ENCODE results near the gene MXRA5.
"Not testable (repeated sequence)": the region's sequence is repeated elsewhere in the genome, so short reads cannot be mapped to it uniquely, and the experiment has no call there.

Gene MXRA5

DNA sequence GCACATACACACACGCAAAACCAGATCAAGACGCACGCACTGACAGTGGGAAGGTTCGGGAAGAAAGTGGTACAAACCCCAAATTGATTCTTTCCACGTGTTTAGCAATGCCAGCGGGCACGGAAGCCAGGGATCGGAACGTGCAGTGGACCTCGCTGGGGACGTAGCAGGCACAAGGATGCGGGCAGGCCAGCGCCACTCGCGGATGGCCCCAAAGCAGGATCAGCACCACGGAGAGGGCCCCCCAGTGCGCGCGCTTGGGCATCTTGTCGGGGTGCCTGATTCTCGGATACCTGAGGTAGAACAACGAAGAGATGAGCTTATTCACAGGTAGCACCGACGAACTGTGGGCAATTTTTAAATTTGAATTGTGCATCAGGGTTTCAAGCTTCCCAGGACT is 2.9 kb downstream of the MXRA5 start:
- not testable (repeated sequence) for H3K36me3 ChIP-seq (ENCODE audit: insufficient read depth, low read length); H3K4me1 ChIP-seq (ENCODE audit: control insufficient read depth, insufficient read depth, low read length, unreplicated experiment); H3K4me3 ChIP-seq (ENCODE audit: low read depth, low read length); H2AFZ ChIP-seq (ENCODE audit: low read length, unreplicated experiment); H3K79me2 ChIP-seq (ENCODE audit: control insufficient read depth, insufficient read depth, low read length, unreplicated experiment); H3K27ac ChIP-seq (ENCODE audit: low read depth, low read length)
- H3K27me3 ChIP-seq (ENCODE audit: insufficient read depth, low read length) = peaks cover 47% of the 10 kb centered on the region

DNA sequence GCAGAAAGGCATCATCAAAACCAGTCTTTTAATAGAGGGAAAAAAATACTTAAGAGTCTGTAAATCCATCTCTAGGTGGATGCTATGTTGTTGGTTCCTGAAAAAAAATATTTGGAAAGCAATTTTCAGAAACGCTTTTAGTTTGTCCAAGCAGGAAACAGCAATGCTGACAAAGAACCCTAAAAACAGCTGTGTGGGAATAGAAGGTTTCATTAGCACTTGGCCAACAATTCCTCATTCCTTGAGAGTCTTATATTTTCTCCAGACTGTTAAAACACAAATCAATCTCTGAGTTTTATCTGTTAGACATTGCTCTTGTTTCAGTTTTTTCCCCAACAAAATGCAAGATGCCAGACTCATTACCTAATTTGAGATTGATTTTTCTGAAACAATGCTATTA is 6.4 kb downstream of the MXRA5 start:
- Histone ChIP-seq H3K27me3 (ENCODE audit: insufficient read depth, low read length) (peaks cover 20% of the 10 kb centered on the region), H3K27ac (ENCODE audit: low read depth, low read length) (no peak overlapping the region), H3K79me2 (ENCODE audit: control insufficient read depth, insufficient read depth, low read length, unreplicated experiment) (no peaks in the 10 kb centered on the region), H3K4me1 (ENCODE audit: control insufficient read depth, insufficient read depth, low read length, unreplicated experiment) (no peaks in the 10 kb centered on the region), H3K36me3 (ENCODE audit: insufficient read depth, low read length) (no peaks in the 10 kb centered on the region), H2AFZ (ENCODE audit: low read length, unreplicated experiment) (no peak overlapping the region), H3K4me3 (ENCODE audit: low read depth, low read length) (0 out of 2 replicates have a peak overlapping the region, but pooled peaks have one; percentile 36)

DNA sequence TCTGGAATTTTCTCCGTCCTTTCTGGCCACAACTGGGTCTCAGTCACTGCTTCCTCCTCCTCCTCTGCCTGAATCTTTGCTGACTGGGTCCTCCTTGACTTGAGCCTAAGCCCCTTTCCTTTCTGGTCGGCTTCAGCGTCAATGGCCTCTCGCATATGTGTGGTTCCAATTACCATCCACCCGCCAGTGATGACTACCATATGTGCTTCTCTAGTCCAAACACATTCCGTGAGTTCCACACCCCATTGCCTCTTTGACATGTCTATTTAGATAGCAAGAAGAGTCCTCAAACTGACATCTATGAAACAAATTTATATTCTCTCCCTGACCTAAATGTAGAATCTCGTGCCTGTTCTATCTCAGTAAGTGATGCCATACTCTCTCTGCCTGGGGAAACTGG is 19.8 kb downstream of the MXRA5 start:
- no peaks in the 10 kb centered on the region for H3K36me3 ChIP-seq (ENCODE audit: insufficient read depth, low read length)
- no peaks in the 10 kb centered on the region for H3K27me3 ChIP-seq (ENCODE audit: insufficient read depth, low read length)
- no peak overlapping the region for H3K27ac ChIP-seq (ENCODE audit: low read depth, low read length)
- H3K79me2 ChIP-seq (ENCODE audit: control insufficient read depth, insufficient read depth, low read length, unreplicated experiment) = no peaks in the 10 kb centered on the region
- H3K4me3 ChIP-seq (ENCODE audit: low read depth, low read length) = no peak overlapping the region
- H3K4me1 ChIP-seq (ENCODE audit: control insufficient read depth, insufficient read depth, low read length, unreplicated experiment) = no peaks in the 10 kb centered on the region
- no peak overlapping the region for H2AFZ ChIP-seq (ENCODE audit: low read length, unreplicated experiment)

DNA sequence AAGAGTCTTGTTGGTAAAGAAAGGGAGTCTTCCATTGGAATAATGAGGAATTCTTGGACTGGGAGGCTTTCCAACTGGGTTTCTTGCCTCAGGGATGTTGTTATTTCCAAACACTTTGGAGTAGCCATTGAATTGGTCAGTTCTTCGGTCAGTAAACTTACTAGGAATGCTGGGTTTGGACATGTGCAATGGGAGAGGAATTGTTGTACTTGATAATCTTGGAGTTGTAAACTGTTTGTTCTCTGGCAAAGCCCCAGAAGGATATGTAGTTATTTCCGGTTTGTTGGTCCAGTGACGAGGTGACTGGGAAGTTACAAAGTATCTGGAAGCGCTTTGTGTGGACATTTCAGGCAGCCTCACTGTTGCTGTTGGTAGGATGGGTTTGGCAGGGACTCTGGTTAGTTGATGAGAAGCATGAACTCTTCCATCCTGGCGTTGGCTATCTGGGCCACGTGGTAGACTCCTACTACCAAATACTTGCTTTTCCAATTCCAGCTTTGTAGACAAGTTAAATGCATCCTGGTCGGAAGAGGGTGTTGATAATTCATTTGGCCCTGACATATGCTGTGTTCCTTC is 25.9 kb downstream of the MXRA5 start:
- Histone ChIP-seq H2AFZ (ENCODE audit: low read length, unreplicated experiment) (no peak overlapping the region), H3K4me3 (ENCODE audit: low read depth, low read length) (no peak overlapping the region), H3K79me2 (ENCODE audit: control insufficient read depth, insufficient read depth, low read length, unreplicated experiment) (no peaks in the 10 kb centered on the region), H3K27ac (ENCODE audit: low read depth, low read length) (no peak overlapping the region), H3K4me1 (ENCODE audit: control insufficient read depth, insufficient read depth, low read length, unreplicated experiment) (no peaks in the 10 kb centered on the region), H3K27me3 (ENCODE audit: insufficient read depth, low read length) (no peaks in the 10 kb centered on the region), H3K36me3 (ENCODE audit: insufficient read depth, low read length) (no peaks in the 10 kb centered on the region)

DNA sequence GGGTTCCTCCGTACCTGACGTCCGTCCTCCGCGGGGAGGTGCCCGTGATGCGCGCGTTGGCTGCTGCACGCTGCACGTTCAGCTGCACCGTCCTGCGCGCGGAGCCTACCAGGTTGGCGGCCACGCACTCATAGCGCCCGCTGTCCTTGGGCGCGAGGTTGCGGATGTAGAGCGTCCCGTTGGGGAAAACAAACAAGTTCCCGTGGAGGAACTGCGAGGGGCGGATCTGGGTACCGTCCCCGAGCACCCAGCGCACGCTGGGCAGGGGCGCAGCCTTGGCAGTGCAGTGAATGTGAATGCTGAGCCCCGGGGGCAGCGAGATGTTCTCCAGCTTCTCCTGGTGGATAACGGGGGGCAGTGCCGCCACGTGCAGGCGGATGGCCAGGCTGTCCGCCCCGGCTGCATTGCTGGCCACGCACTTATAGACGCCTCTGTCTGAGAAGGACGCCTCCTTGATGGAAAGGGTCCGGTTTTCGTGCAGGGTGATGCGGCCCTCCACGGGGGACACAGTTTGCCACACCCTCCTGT is 29.2 kb downstream of the MXRA5 start:
- Histone ChIP-seq H3K4me1 (ENCODE audit: control insufficient read depth, insufficient read depth, low read length, unreplicated experiment) (no peaks in the 10 kb centered on the region), H3K4me3 (ENCODE audit: low read depth, low read length) (no peak overlapping the region), H3K79me2 (ENCODE audit: control insufficient read depth, insufficient read depth, low read length, unreplicated experiment) (no peaks in the 10 kb centered on the region), H3K36me3 (ENCODE audit: insufficient read depth, low read length) (no peaks in the 10 kb centered on the region), H3K27me3 (ENCODE audit: insufficient read depth, low read length) (no peaks in the 10 kb centered on the region), H2AFZ (ENCODE audit: low read length, unreplicated experiment) (no peak overlapping the region), H3K27ac (ENCODE audit: low read depth, low read length) (no peak overlapping the region)

DNA sequence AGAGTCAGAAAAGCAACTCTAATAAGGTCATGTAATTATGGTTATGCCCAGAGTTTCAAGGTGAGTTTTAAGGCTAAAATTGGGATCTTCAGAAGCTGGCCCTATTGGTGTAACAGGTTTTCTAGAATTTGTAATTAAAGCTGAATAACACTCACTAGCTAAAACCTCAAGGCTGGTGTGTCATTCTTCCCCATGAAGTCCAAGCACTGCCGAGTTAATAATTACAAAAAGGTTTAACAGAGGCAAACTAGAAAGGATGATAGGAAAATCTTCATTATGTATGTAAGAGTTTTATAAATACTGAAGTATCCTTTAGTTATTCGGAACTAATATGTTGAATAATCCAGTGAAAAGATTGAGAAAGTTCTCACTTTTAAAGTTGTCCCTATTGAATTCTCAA is 34.3 kb downstream of the MXRA5 start:
- H3K4me1 ChIP-seq (ENCODE audit: control insufficient read depth, insufficient read depth, low read length, unreplicated experiment) = no peaks in the 10 kb centered on the region
- H3K27ac ChIP-seq (ENCODE audit: low read depth, low read length) = no peak overlapping the region
- no peaks in the 10 kb centered on the region for H3K36me3 ChIP-seq (ENCODE audit: insufficient read depth, low read length)
- no peaks in the 10 kb centered on the region for H3K79me2 ChIP-seq (ENCODE audit: control insufficient read depth, insufficient read depth, low read length, unreplicated experiment)
- H3K27me3 ChIP-seq (ENCODE audit: insufficient read depth, low read length) = no peaks in the 10 kb centered on the region
- no peak overlapping the region for H2AFZ ChIP-seq (ENCODE audit: low read length, unreplicated experiment)
- H3K4me3 ChIP-seq (ENCODE audit: low read depth, low read length) = no peak overlapping the region

DNA sequence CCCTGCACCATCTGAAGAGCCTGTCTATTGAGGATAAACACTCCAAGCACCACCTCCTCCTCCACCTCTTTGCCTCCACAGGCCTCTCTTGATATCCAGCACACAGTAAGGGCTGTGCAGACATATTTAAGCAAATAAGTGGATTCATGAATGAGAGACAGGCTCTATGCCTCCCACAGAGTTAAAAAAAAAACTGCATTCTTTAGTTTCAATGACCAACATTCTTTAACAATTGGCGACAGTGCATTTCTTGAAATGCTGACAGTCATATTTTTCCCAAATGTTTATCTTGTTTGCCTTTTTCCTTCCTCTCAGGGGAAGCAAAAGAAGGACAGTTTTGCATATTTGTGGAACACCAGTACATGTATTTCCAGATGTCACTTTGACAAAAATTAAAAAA is 38.6 kb downstream of the MXRA5 start:
- H2AFZ ChIP-seq (ENCODE audit: low read length, unreplicated experiment) = no peak overlapping the region

DNA sequence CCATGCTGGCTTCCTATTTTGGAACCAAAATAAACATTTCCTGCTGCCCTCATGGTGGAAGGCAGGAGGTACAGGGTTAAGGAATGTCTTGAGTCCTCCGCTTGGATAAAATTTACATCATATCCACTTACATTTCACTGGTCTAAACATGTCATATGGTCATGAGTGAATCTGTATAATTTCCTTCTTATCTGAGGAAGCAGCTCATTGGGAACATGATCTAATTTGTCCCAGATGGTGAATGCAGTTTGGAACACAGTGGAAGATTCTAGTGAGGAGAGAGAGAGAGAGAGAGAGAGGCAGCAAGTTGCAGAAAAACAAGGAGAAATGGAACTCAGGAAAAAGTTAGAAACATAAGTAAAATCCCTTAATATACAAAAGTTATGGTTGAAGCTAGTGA is 46.8 kb downstream of the MXRA5 start:
- Histone ChIP-seq H3K79me2 (ENCODE audit: control insufficient read depth, insufficient read depth, low read length, unreplicated experiment) (no peaks in the 10 kb centered on the region), H2AFZ (ENCODE audit: low read length, unreplicated experiment) (no peak overlapping the region), H3K4me3 (ENCODE audit: low read depth, low read length) (no peak overlapping the region), H3K4me1 (ENCODE audit: control insufficient read depth, insufficient read depth, low read length, unreplicated experiment) (no peaks in the 10 kb centered on the region), H3K36me3 (ENCODE audit: insufficient read depth, low read length) (no peaks in the 10 kb centered on the region), H3K27ac (ENCODE audit: low read depth, low read length) (no peak overlapping the region), H3K27me3 (ENCODE audit: insufficient read depth, low read length) (no peaks in the 10 kb centered on the region)

More for the DNA sequence above, 38.6 kb downstream of the MXRA5 start:
- Histone ChIP-seq H3K36me3 (ENCODE audit: insufficient read depth, low read length) (no peaks in the 10 kb centered on the region), H3K27me3 (ENCODE audit: insufficient read depth, low read length) (no peaks in the 10 kb centered on the region), H3K4me3 (ENCODE audit: low read depth, low read length) (no peak overlapping the region), H3K79me2 (ENCODE audit: control insufficient read depth, insufficient read depth, low read length, unreplicated experiment) (no peaks in the 10 kb centered on the region), H3K4me1 (ENCODE audit: control insufficient read depth, insufficient read depth, low read length, unreplicated experiment) (no peaks in the 10 kb centered on the region), H3K27ac (ENCODE audit: low read depth, low read length) (no peak overlapping the region)

DNA sequence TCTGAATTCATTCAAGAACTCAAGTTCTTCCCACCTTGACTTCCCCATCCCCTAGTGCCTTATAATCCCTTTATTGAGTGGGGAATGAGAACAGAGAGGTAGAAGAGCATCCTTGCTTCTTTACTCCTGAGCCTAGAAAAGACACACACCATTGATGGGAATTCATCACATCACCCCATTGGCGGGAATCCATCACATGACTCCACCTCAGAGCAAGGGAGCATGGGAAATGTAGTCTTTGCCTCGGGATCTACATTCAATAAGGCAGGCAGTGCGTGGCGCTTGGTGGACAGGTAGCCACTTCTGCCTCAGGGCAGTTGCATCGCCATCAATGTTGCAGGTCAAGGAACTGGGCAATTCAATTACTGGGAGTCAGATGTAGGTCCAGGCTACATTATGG is 50.7 kb downstream of the MXRA5 start:
- no peaks in the 10 kb centered on the region for H3K79me2 ChIP-seq (ENCODE audit: control insufficient read depth, insufficient read depth, low read length, unreplicated experiment)
- H3K36me3 ChIP-seq (ENCODE audit: insufficient read depth, low read length) = no peaks in the 10 kb centered on the region
- H3K27ac ChIP-seq (ENCODE audit: low read depth, low read length) = no peak overlapping the region
- H3K4me1 ChIP-seq (ENCODE audit: control insufficient read depth, insufficient read depth, low read length, unreplicated experiment) = no peaks in the 10 kb centered on the region
- H3K4me3 ChIP-seq (ENCODE audit: low read depth, low read length) = no peak overlapping the region
- no peak overlapping the region for H2AFZ ChIP-seq (ENCODE audit: low read length, unreplicated experiment)
- no peaks in the 10 kb centered on the region for H3K27me3 ChIP-seq (ENCODE audit: insufficient read depth, low read length)

DNA sequence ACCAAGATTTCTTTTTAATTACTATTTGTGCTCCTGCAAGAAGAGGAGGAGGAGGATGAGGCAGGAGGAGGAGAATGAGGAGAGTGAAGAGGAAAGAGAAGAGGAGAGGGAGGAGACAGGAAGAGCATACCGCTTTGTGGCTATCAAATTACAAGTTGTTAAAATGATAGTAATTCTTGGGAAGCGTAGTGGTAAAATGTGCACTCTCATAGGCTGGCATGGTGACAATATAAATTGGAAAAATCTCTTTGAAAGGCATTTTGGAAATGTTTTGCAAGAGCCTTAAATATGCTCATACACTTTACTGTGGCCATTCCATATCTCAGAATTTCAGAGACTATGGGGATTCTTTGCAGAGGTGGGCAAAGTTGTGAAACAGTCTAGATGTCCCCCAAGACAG is 53.2 kb downstream of the MXRA5 start:
- H3K4me1 ChIP-seq (ENCODE audit: control insufficient read depth, insufficient read depth, low read length, unreplicated experiment) = no peaks in the 10 kb centered on the region
- no peaks in the 10 kb centered on the region for H3K27me3 ChIP-seq (ENCODE audit: insufficient read depth, low read length)

DNA sequence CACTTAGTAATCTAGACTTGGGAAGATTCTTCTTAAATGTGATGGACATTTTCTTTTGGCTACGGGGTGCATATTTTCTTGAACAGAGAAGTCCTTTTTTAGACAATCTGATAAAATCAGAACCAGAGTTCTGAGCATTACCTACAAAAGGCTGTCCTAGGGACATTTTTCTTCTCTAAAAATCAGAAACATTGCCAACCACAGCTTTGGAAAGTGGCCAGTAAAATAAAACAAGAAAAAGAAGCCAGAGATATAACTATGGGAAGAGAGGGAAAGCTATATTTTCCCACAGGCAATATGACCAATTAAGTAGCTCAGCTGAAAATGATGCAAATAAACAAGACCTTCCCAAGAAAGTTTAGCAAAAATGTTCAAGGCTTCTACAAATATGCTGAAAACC is 55.9 kb downstream of the MXRA5 start:
- Histone ChIP-seq H3K27me3 (ENCODE audit: insufficient read depth, low read length) (no peaks in the 10 kb centered on the region), H3K36me3 (ENCODE audit: insufficient read depth, low read length) (no peaks in the 10 kb centered on the region), H3K4me3 (ENCODE audit: low read depth, low read length) (no peak overlapping the region), H3K27ac (ENCODE audit: low read depth, low read length) (no peak overlapping the region), H2AFZ (ENCODE audit: low read length, unreplicated experiment) (no peak overlapping the region), H3K4me1 (ENCODE audit: control insufficient read depth, insufficient read depth, low read length, unreplicated experiment) (peaks cover 13% of the 10 kb centered on the region), H3K79me2 (ENCODE audit: control insufficient read depth, insufficient read depth, low read length, unreplicated experiment) (no peaks in the 10 kb centered on the region)

More for the DNA sequence above, 53.2 kb downstream of the MXRA5 start:
- H3K4me3 ChIP-seq (ENCODE audit: low read depth, low read length) = no peak overlapping the region
- H3K27ac ChIP-seq (ENCODE audit: low read depth, low read length) = no peak overlapping the region
- H3K36me3 ChIP-seq (ENCODE audit: insufficient read depth, low read length) = no peaks in the 10 kb centered on the region
- H2AFZ ChIP-seq (ENCODE audit: low read length, unreplicated experiment) = no peak overlapping the region
- H3K79me2 ChIP-seq (ENCODE audit: control insufficient read depth, insufficient read depth, low read length, unreplicated experiment) = no peaks in the 10 kb centered on the region

Data from ACC112 (cell line).